ENCODE results near the gene IL20RA. TPM values are rescaled to one million over a fixed set of nuclear protein-coding genes. Genes with fewer than 3 reads are reported as not detected.

Gene IL20RA
- polyA plus RNA-seq, 1 of the 3 experiments (the other 2 are of a cell fraction) = 0.10 TPM

DNA sequence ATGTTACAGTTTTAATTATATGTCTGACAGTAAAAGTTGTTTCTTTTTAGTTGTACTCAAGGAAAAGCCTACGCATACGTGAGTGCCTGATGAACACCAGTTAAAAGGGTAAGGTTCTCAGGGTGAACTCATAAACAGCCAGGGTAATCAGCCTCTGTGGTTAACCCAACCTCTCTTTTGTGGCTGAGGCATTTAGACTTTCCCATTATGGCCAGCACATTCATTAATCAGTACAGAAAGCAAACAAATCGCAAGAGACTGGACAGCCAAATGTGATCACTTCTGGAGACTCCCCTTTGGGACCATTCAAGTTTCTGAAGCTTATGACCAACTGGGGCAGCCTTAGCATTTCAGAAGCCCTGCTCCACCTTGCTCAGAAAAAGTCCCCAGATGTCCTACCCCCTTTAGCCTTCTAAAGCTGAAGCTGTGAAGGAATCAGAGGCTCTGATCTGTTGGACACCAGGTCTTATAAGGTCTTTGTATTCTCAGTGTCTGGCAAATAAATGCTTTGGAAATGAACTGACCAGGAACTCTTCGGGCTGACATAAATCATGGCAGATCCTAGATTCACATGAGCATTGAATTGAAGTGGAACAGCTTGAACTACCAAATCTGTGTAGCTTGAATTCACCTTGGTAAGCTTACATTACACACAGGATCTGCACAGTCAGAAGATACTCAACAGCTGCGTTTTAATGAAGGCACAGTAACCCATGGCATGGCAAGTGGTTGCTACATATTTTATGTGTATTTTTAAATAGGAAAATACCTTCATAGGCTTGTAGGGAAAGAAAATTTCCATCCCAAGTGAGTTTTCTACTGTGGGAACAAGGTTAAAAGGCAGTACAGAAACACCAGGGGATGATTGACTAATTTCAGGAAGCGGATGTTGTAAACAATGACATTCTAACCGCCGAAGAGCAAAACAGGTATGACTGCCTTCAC is 18.7 kb downstream of the IL20RA start:
- no peak overlapping the region for H3K27ac ChIP-seq (ENCODE audit: low read depth in 2 of 2, low read length in 1 of 2)
- no peaks in the 10 kb centered on the region for H3K9me2 ChIP-seq
- H3F3A ChIP-seq (replicated peaks; ENCODE audit: insufficient read depth) = no peaks in the 10 kb centered on the region
- no peak overlapping the region for H3K4me3 ChIP-seq (ENCODE audit: low read depth in 2 of 2, low read length in 1 of 2)
- no peaks in the 10 kb centered on the region for H3K9me3 ChIP-seq
- no peaks in the 10 kb centered on the region for H3K36me3 ChIP-seq (replicated peaks in 1 of 2; ENCODE audit: control insufficient read depth in 1 of 2, insufficient read depth in 2 of 2, low read length in 1 of 2)
- H2AFZ ChIP-seq (ENCODE audit: low read depth) = no peak overlapping the region
- 63% methylated on average over 8 of the region's 8 CpGs for WGBS (ENCODE audit: low lambda C conversion rate)
- ChIA-PET CTCF (interaction anchor here (0.7 to 2.1 kb wide), 3 partner anchors 9 to 14 kb away, joined by 3 to 4 read pairs (median 3); no protein-coding TSS in a partner anchor), POLR2A (interaction anchor here (1.4 kb wide), 1 partner anchor 18 kb away, joined by 3 read pairs; the partner anchor contains the start of gene IL20RA)
- TF ChIP-seq EZH2phosphoT487 (IDR thresholded peaks at IDR 0.05; ENCODE audit: borderline replicate concordance, low read depth) (no peak), SMC3 (IDR thresholded peaks at IDR 0.05; ENCODE audit: low read depth, low read length) (no peak), EP300 (IDR thresholded peaks at IDR 0.05; ENCODE audit: borderline replicate concordance in 1 of 2, low read depth in 1 of 2, low read length in 1 of 2) (no peak), FOXJ3 (CRISPR knock-in tag; IDR thresholded peaks at IDR 0.05) (no peak), FOSL2 (IDR thresholded peaks at IDR 0.05; ENCODE audit: borderline replicate concordance, low read depth) (no peak), MXI1 (IDR thresholded peaks at IDR 0.05; ENCODE audit: low read depth, low read length) (no peak), FOXM1 (IDR thresholded peaks at IDR 0.05; ENCODE audit: low read depth) (no peak), RXRA (IDR thresholded peaks at IDR 0.05; ENCODE audit: borderline replicate concordance, low read depth) (no peak), JUND (IDR thresholded peaks at IDR 0.05) (no peak), POLR2AphosphoS5 (IDR thresholded peaks at IDR 0.05; ENCODE audit: low read depth, low read length) (no peak), RCOR1 (IDR thresholded peaks at IDR 0.05; ENCODE audit: low read length) (no peak)
- TF ChIP-seq, protein P1, sequence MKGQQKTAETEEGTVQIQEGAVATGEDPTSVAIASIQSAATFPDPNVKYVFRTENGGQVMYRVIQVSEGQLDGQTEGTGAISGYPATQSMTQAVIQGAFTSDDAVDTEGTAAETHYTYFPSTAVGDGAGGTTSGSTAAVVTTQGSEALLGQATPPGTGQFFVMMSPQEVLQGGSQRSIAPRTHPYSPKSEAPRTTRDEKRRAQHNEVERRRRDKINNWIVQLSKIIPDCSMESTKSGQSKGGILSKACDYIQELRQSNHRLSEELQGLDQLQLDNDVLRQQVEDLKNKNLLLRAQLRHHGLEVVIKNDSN (IDR thresholded peaks at IDR 0.05; ENCODE audit: borderline replicate concordance, low read depth) = no peak
- TF ChIP-seq, protein P2, sequence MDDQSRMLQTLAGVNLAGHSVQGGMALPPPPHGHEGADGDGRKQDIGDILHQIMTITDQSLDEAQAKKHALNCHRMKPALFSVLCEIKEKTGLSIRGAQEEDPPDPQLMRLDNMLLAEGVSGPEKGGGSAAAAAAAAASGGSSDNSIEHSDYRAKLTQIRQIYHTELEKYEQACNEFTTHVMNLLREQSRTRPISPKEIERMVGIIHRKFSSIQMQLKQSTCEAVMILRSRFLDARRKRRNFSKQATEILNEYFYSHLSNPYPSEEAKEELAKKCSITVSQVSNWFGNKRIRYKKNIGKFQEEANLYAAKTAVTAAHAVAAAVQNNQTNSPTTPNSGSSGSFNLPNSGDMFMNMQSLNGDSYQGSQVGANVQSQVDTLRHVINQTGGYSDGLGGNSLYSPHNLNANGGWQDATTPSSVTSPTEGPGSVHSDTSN (IDR thresholded peaks at IDR 0.05) = no peak
- TF ChIP-seq, protein P3, sequence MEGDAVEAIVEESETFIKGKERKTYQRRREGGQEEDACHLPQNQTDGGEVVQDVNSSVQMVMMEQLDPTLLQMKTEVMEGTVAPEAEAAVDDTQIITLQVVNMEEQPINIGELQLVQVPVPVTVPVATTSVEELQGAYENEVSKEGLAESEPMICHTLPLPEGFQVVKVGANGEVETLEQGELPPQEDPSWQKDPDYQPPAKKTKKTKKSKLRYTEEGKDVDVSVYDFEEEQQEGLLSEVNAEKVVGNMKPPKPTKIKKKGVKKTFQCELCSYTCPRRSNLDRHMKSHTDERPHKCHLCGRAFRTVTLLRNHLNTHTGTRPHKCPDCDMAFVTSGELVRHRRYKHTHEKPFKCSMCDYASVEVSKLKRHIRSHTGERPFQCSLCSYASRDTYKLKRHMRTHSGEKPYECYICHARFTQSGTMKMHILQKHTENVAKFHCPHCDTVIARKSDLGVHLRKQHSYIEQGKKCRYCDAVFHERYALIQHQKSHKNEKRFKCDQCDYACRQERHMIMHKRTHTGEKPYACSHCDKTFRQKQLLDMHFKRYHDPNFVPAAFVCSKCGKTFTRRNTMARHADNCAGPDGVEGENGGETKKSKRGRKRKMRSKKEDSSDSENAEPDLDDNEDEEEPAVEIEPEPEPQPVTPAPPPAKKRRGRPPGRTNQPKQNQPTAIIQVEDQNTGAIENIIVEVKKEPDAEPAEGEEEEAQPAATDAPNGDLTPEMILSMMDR (IDR thresholded peaks at IDR 0.05) = no peak
- TF ChIP-seq, protein P4, sequence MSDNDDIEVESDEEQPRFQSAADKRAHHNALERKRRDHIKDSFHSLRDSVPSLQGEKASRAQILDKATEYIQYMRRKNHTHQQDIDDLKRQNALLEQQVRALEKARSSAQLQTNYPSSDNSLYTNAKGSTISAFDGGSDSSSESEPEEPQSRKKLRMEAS (IDR thresholded peaks at IDR 0.05; ENCODE audit: low read depth) = no peak
- TF ChIP-seq, protein P5, sequence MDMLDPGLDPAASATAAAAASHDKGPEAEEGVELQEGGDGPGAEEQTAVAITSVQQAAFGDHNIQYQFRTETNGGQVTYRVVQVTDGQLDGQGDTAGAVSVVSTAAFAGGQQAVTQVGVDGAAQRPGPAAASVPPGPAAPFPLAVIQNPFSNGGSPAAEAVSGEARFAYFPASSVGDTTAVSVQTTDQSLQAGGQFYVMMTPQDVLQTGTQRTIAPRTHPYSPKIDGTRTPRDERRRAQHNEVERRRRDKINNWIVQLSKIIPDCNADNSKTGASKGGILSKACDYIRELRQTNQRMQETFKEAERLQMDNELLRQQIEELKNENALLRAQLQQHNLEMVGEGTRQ (IDR thresholded peaks at IDR 0.05; ENCODE audit: borderline replicate concordance, low read depth, low read length) = no peak
- H3K4me1 ChIP-seq (ENCODE audit: control insufficient read depth in 1 of 2, insufficient read depth in 2 of 2, low read depth in 1 of 2, low read length in 1 of 2) = 0 out of 4 replicates have a peak, but pooled peaks cover 0 to 4% of the 10 kb centered on the region in 2 experiments
- H3K9ac ChIP-seq = no peak overlapping the region
- no peak for DNase-seq
- no peaks in the 10 kb centered on the region for H3K79me2 ChIP-seq (ENCODE audit: insufficient read depth)
- H3K4me2 ChIP-seq = no peak overlapping the region
- H4K20me1 ChIP-seq (ENCODE audit: insufficient read depth) = no peaks in the 10 kb centered on the region
- no peaks in the 10 kb centered on the region for H3K27me3 ChIP-seq (ENCODE audit: insufficient read depth)

Data from SK-N-SH (cell line).